SK-N-SH treated with all-trans-retinoic acid at 6 μM for 48 hours (cell line): ENCODE data around the gene FBXO33.

Source experiments
- ATAC-seq: fragments of 200-7000 bp; cut with Tn5 transposase; 3 replicates; pipeline ENCODE4 v1.9.1; 2020; ENCODE audit warnings: mild to moderate bottlenecking, moderate library complexity
- ARNTL ChIP-seq: fragments of 450-650 bp; formaldehyde crosslinking; IDR thresholded peaks from 2 replicates; pipeline ENCODE4 v1.5.0; 2020; ENCODE audit warnings: low read depth, mild to moderate bottlenecking, moderate library complexity, borderline replicate concordance
- BACH2 ChIP-seq: fragments of 250-450 bp; sonication (Bioruptor Pico); IDR thresholded peaks from 2 replicates; pipeline ENCODE4 v1.9.0; 2021; ENCODE audit warnings: mild to moderate bottlenecking, borderline replicate concordance
- CREB5 ChIP-seq: fragments of 250-450 bp; sonication (Bioruptor Pico); IDR thresholded peaks from 2 replicates; pipeline ENCODE4 v1.5.1; 2020; ENCODE audit warnings: low read depth, mild to moderate bottlenecking, moderate library complexity
- CSDC2 ChIP-seq: fragments of 250-450 bp; sonication (Bioruptor Pico); IDR thresholded peaks from 2 replicates; pipeline ENCODE4 v1.5.0; 2020; ENCODE audit warnings: mild to moderate bottlenecking, moderate library complexity
- ISL1 ChIP-seq: fragments of 250-450 bp; sonication (Bioruptor Pico); IDR thresholded peaks from 2 replicates; pipeline ENCODE4 v2.1.2; 2022; ENCODE audit warnings: mild to moderate bottlenecking, moderate library complexity
- OSR1 ChIP-seq: fragments of 250-450 bp; sonication (Bioruptor Pico); IDR thresholded peaks from 2 replicates; pipeline ENCODE4 v1.8.0; 2022; ENCODE audit warnings: moderate library complexity, mild to moderate bottlenecking, inconsistent platforms
- PATZ1 ChIP-seq: fragments of 250-450 bp; sonication (Bioruptor Pico); IDR thresholded peaks from 2 replicates; pipeline ENCODE4 v1.8.0; 2020; ENCODE audit warnings: mild to moderate bottlenecking, moderate library complexity, borderline replicate concordance
- POU6F1 ChIP-seq: fragments of 250-450 bp; sonication (Bioruptor Pico); IDR thresholded peaks from 2 replicates; pipeline ENCODE4 v1.8.0; 2021; ENCODE audit warnings: low read depth, mild to moderate bottlenecking, moderate library complexity, borderline replicate concordance
- TOX ChIP-seq: fragments of 250-450 bp; sonication (Bioruptor Pico); IDR thresholded peaks from 2 replicates; pipeline ENCODE4 v1.8.0; 2021; ENCODE audit warnings: mild to moderate bottlenecking, moderate library complexity, borderline replicate concordance
- ZC3H10 ChIP-seq: fragments of 250-450 bp; sonication (Bioruptor Pico); IDR thresholded peaks from 2 replicates; pipeline ENCODE4 v1.5.1; 2021; ENCODE audit warnings: mild to moderate bottlenecking, moderate library complexity
- ZNF565 ChIP-seq: fragments of 450-650 bp; formaldehyde crosslinking; conservative IDR thresholded peaks from 2 replicates; pipeline ENCODE4 v1.5.0; 2020; ENCODE audit warnings: low read depth, mild to moderate bottlenecking, moderate library complexity
- ZNF70 ChIP-seq: fragments of 450-650 bp; formaldehyde crosslinking; IDR thresholded peaks from 2 replicates; pipeline ENCODE4 v1.5.0; 2020; ENCODE audit warnings: mild to moderate bottlenecking, moderate library complexity
- ZNF8 ChIP-seq: fragments of 450-650 bp; formaldehyde crosslinking; IDR thresholded peaks from 2 replicates; pipeline ENCODE4 v1.5.0; 2020; ENCODE audit warnings: mild to moderate bottlenecking, moderate library complexity
- TF ChIP-seq, protein P1 (sequence below): fragments of 250-450 bp; sonication (Bioruptor Pico); IDR thresholded peaks from 2 replicates; pipeline ENCODE4 v1.5.0; 2020; ENCODE audit warnings: mild to moderate bottlenecking, moderate library complexity
- TF ChIP-seq, protein P2 (sequence below): fragments of 250-450 bp; sonication (Bioruptor Pico); IDR thresholded peaks from 2 replicates; pipeline ENCODE4 v1.5.1; 2021; ENCODE audit warnings: mild to moderate bottlenecking, moderate library complexity

Gene FBXO33, protein sequence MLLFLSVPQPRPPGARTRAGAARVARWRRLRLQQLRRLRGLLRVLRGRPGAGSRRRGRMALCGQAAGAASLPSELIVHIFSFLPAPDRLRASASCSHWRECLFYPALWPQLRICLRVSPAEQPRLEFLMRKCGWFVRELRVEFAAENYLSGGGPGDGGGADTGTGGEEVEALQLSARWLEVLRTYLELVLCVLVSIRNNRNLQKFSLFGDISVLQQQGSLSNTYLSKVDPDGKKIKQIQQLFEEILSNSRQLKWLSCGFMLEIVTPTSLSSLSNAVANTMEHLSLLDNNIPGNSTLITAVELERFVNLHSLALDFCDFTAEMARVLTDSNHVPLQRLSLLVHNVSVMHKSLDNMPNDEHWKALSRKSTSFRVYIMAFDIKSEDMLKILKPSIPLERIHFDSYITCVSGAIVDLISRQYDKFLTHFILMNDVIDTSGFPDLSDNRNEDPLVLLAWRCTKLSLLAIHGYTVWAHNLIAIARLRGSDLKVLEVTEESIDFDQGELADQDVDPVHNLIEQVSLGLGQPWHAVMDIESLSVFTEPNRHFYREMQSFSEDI

GRCh38 chr14:39432179-39432618 lies at the start of gene FBXO33:
Gene FBXO33, minus strand, starts transcription at chr14:39432433. Its CDS starts 271 bp downstream, at chr14:39432162.
- ATAC-seq = peak; percentile 93
- TF ChIP-seq, protein P1, sequence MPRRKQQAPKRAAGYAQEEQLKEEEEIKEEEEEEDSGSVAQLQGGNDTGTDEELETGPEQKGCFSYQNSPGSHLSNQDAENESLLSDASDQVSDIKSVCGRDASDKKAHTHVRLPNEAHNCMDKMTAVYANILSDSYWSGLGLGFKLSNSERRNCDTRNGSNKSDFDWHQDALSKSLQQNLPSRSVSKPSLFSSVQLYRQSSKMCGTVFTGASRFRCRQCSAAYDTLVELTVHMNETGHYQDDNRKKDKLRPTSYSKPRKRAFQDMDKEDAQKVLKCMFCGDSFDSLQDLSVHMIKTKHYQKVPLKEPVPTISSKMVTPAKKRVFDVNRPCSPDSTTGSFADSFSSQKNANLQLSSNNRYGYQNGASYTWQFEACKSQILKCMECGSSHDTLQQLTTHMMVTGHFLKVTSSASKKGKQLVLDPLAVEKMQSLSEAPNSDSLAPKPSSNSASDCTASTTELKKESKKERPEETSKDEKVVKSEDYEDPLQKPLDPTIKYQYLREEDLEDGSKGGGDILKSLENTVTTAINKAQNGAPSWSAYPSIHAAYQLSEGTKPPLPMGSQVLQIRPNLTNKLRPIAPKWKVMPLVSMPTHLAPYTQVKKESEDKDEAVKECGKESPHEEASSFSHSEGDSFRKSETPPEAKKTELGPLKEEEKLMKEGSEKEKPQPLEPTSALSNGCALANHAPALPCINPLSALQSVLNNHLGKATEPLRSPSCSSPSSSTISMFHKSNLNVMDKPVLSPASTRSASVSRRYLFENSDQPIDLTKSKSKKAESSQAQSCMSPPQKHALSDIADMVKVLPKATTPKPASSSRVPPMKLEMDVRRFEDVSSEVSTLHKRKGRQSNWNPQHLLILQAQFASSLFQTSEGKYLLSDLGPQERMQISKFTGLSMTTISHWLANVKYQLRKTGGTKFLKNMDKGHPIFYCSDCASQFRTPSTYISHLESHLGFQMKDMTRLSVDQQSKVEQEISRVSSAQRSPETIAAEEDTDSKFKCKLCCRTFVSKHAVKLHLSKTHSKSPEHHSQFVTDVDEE (CRISPR knock-in tag) = no peak
- no peak for TF ChIP-seq OSR1 (CRISPR knock-in tag)
- no peak for TF ChIP-seq ARNTL (CRISPR knock-in tag)
- TF ChIP-seq ISL1 (CRISPR knock-in tag) = no peak
- TF ChIP-seq ZNF70 (CRISPR knock-in tag) = no peak
- no peak for TF ChIP-seq ZC3H10 (CRISPR knock-in tag)
- TF ChIP-seq, protein P2, sequence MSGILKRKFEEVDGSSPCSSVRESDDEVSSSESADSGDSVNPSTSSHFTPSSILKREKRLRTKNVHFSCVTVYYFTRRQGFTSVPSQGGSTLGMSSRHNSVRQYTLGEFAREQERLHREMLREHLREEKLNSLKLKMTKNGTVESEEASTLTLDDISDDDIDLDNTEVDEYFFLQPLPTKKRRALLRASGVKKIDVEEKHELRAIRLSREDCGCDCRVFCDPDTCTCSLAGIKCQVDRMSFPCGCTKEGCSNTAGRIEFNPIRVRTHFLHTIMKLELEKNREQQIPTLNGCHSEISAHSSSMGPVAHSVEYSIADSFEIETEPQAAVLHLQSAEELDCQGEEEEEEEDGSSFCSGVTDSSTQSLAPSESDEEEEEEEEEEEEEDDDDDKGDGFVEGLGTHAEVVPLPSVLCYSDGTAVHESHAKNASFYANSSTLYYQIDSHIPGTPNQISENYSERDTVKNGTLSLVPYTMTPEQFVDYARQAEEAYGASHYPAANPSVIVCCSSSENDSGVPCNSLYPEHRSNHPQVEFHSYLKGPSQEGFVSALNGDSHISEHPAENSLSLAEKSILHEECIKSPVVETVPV = no peak
- TF ChIP-seq ZNF8 (CRISPR knock-in tag) = no peak
- no peak for TF ChIP-seq CREB5 (CRISPR knock-in tag)

DNA sequence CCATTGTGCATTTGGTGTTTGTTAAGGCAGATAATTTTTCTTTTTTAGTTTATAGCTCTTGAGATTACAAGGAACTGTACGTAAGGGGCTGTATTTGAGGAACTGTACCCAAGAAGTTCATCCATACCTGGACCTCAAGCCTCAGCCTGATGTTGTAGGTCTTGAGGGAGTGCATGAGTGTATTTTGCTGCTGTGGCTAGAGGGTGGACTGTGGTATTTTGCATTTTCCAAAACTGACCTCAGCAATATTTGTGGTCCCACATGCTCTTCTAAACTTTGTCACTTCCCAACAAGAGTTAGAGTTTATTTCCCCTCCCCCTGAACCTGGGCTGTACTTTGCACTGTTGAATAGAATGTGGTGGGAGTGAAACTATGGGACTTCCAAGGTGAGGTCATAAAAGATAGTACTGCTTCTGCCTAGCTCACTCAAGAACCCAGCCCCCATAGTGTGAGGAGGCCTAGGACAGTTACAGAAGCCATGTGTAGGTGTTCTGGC lies 42.2 kb upstream of the FBXO33 start:
- TF ChIP-seq TOX (no peak), ARNTL (CRISPR knock-in tag) (no peak), ISL1 (CRISPR knock-in tag) (no peak), POU6F1 (CRISPR knock-in tag) (no peak), ZNF565 (no peak), BACH2 (CRISPR knock-in tag) (no peak), CREB5 (CRISPR knock-in tag) (no peak), CSDC2 (CRISPR knock-in tag) (no peak), PATZ1 (CRISPR knock-in tag) (no peak)
- TF ChIP-seq, protein P2 = no peak
- TF ChIP-seq, all 23 proteins: peak for 0
- no peak for ATAC-seq
